ENCODE measurements around the gene GYG2.

- TF ChIP-seq, protein P1, sequence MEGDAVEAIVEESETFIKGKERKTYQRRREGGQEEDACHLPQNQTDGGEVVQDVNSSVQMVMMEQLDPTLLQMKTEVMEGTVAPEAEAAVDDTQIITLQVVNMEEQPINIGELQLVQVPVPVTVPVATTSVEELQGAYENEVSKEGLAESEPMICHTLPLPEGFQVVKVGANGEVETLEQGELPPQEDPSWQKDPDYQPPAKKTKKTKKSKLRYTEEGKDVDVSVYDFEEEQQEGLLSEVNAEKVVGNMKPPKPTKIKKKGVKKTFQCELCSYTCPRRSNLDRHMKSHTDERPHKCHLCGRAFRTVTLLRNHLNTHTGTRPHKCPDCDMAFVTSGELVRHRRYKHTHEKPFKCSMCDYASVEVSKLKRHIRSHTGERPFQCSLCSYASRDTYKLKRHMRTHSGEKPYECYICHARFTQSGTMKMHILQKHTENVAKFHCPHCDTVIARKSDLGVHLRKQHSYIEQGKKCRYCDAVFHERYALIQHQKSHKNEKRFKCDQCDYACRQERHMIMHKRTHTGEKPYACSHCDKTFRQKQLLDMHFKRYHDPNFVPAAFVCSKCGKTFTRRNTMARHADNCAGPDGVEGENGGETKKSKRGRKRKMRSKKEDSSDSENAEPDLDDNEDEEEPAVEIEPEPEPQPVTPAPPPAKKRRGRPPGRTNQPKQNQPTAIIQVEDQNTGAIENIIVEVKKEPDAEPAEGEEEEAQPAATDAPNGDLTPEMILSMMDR (conservative IDR thresholded peaks at IDR 0.05), result no peak
- no peak for TF ChIP-seq EZH2 (IDR thresholded peaks at IDR 0.05; ENCODE audit: low read depth)
Observed at GRCh38 chrX:2894885-2895292, 66.2 kb downstream of the GYG2 start.

Measured in PC-9 (cell line).